MCF 10A (cell line): ENCODE data around the gene CCDC127. TPM values are rescaled to one million over a fixed set of nuclear protein-coding genes. Genes with fewer than 3 reads are reported as not detected.

Experiments
- BruUV-seq: library from RNA; stranded (reverse); fragments of 400-500 nt; replicated peaks from 2 replicates; lab custom pipeline; 2021; lab: Mats Ljungman, UMichigan
- CTCF ChIA-PET: fragments of 300-600 bp; sonication (Branson Sonifier 250); formaldehyde crosslinking; extraction: SDS; loops from one replicate; lab custom pipeline; 2021; ENCODE audit warnings: antibody characterized with exemption, inconsistent platforms; lab: Yijun Ruan, JAX
- POLR2A ChIA-PET: fragments of 300-600, 350-650 bp; sonication (Branson Sonifier 250); formaldehyde crosslinking; extraction: SDS; loops from one replicate; lab custom pipeline; 2020; ENCODE audit warnings: antibody characterized with exemption, inconsistent platforms; lab: Yijun Ruan, JAX
- DNase-seq: peaks from one replicate; pipeline ENCODE4 v3.0.0-alpha.2; 2018; ENCODE audit not compliant: unreplicated experiment
- H3K27ac Mint-ChIP-seq: one replicate; pipeline ENCODE4 v1.8.0; 2022; ENCODE audit warnings: mild to moderate bottlenecking, low read depth, mixed read lengths; ENCODE audit not compliant: unreplicated experiment
- H3K27me3 Mint-ChIP-seq: one replicate; pipeline ENCODE4 v1.8.0; 2022; ENCODE audit warnings: mixed read lengths; ENCODE audit not compliant: insufficient read depth, unreplicated experiment
- H3K36me3 Mint-ChIP-seq: one replicate; pipeline ENCODE4 v1.8.0; 2022; ENCODE audit warnings: mild to moderate bottlenecking, moderate library complexity, mixed read lengths; ENCODE audit not compliant: insufficient read depth, unreplicated experiment
- H3K4me1 Mint-ChIP-seq: one replicate; pipeline ENCODE4 v1.8.0; 2022; ENCODE audit warnings: mixed read lengths; ENCODE audit not compliant: insufficient read depth, unreplicated experiment
- H3K4me3 Mint-ChIP-seq: one replicate; pipeline ENCODE4 v1.8.0; 2022; ENCODE audit warnings: mild to moderate bottlenecking, moderate library complexity, mixed read lengths; ENCODE audit not compliant: unreplicated experiment
- H3K9me3 Mint-ChIP-seq: one replicate; pipeline ENCODE4 v1.8.0; 2022; ENCODE audit warnings: mixed read lengths; ENCODE audit not compliant: unreplicated experiment
- intact Hi-C: fragments of 100-400 bp; cut with micrococcal nuclease; formaldehyde crosslinking; loops from 2 replicates; pipeline ENCODE4 v1.14.1; 2022
- total RNA-seq: library from RNA; stranded (reverse); gene quantifications from 2 replicates; pipeline ENCODE4 v1.2.3, GENCODE V29; 2022
- TF ChIP-seq, protein P1 (sequence below): fragments of 200-600 bp; IDR thresholded peaks from one replicate; pipeline ENCODE4 v1.8.0; 2022; ENCODE audit warnings: antibody characterized with exemption, mild to moderate bottlenecking; ENCODE audit not compliant: unreplicated experiment

The CCDC127 gene
- total RNA-seq, 1 experiment from 2014 or later, result 4.5 TPM

DNA sequence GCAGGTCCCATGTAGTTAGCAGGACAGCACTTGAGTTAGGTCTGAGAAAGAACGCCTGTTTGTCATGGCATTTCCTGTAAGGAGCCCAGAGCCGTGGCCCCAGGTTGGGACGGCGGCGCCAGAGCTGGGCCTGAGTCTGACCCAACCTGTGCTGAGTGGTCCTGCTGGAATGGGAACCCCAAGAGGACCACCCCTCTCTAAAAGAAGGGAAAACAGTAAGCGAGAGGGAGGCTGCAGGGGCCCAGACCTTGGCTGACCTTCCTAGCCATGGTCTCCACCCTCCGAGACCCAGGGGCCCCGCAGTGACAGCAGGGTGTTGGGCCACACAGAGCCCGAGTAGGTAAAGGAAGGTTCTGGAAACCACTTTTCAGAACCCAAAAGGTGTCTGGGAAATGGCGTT, 28.5 kb downstream of the CCDC127 start:
- ChIA-PET CTCF (interaction anchor here (0.6 to 1.8 kb wide), 5 partner anchors 11 to 244 kb away, joined by 3 to 7 read pairs (median 4); no protein-coding TSS in a partner anchor), POLR2A (no interaction called here)
- Mint-ChIP-seq H3K9me3 (no peaks in the 10 kb centered on the region), H3K27ac (no peak overlapping the region), H3K4me1 (no peaks in the 10 kb centered on the region), H3K4me3 (no peak overlapping the region), H3K36me3 (no peaks in the 10 kb centered on the region), H3K27me3 (peaks cover 12% of the 10 kb centered on the region)
- intact Hi-C loops, result loop anchor here (2.0 kb wide), 1 partner anchor 29 kb away; the partner anchor contains the start of genes CCDC127 and SDHA
- no peak for DNase-seq
- BruUV-seq, result no TSS peak
- TF ChIP-seq, protein P1, sequence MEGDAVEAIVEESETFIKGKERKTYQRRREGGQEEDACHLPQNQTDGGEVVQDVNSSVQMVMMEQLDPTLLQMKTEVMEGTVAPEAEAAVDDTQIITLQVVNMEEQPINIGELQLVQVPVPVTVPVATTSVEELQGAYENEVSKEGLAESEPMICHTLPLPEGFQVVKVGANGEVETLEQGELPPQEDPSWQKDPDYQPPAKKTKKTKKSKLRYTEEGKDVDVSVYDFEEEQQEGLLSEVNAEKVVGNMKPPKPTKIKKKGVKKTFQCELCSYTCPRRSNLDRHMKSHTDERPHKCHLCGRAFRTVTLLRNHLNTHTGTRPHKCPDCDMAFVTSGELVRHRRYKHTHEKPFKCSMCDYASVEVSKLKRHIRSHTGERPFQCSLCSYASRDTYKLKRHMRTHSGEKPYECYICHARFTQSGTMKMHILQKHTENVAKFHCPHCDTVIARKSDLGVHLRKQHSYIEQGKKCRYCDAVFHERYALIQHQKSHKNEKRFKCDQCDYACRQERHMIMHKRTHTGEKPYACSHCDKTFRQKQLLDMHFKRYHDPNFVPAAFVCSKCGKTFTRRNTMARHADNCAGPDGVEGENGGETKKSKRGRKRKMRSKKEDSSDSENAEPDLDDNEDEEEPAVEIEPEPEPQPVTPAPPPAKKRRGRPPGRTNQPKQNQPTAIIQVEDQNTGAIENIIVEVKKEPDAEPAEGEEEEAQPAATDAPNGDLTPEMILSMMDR, result no peak

DNA sequence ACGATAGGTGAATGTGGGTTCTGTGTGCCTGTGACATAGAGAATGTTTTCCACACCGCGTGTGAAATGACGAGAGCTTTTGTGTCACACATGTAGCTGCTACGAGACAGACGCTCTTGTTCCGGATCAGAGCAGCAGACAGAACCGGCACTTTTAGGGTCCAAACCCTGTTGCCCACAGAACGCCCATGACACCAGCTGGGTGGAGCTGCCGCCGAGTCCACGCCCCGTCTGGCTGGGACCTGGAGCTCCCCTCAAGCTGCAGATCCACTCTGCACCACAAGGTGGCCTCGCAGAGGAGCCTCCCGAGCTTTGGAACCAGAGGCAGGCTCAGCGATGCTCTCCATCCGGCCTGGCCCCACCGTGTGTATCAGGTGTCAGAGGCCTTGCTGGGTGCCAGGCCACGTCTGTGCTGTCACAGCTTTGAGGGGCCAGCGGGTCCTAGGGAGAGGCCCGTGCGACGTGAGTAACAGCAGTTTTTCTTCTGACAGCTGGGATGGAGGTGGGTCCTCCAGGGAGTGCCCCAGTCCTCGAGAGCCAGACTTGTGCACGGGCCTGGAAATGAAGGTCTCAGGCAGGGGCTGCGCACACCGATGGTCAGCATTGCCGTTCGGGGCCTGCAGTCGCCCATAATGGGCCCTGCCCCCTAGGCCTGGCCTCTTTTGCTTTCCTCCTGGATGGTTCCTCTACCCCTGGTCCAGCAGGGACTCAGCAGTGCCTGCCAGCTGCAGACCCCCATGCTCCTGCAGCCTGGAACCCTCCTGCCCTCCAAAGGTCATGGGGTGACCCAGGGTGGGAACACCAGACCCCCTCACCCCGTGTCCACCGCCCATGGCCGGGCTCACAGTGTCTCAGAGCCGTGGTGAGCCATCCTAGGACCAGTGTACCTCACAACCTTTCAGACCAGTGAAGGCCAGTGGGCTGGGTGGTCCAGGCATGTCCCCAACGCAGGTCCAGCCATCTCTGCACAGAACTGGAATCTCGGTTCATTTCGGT, 29.2 kb downstream of the CCDC127 start:
- Mint-ChIP-seq H3K27ac (no peak overlapping the region), H3K4me1 (no peaks in the 10 kb centered on the region), H3K27me3 (peaks cover 12% of the 10 kb centered on the region), H3K9me3 (no peaks in the 10 kb centered on the region), H3K4me3 (peak overlapping the region; percentile 11), H3K36me3 (no peaks in the 10 kb centered on the region)
- ChIA-PET CTCF (interaction anchor here (0.5 to 1.8 kb wide), 25 partner anchors 10 to 1166 kb away, joined by 3 to 7 read pairs (median 4); no protein-coding TSS in a partner anchor), POLR2A (interaction anchor here (0.7 to 1.8 kb wide), 3 partner anchors 20 to 128 kb away, joined by 3 to 10 read pairs (median 4); partner anchors contain the start of genes CCDC127 and SDHA)
- DNase-seq, result peak; percentile 87
- intact Hi-C loops, result loop anchor here (1.0 to 2.0 kb wide), 2 partner anchors 30 to 120 kb away; partner anchors contain the start of genes CCDC127 and SDHA
- no TSS peak for BruUV-seq
- TF ChIP-seq, protein P1, result peak; percentile 92

DNA sequence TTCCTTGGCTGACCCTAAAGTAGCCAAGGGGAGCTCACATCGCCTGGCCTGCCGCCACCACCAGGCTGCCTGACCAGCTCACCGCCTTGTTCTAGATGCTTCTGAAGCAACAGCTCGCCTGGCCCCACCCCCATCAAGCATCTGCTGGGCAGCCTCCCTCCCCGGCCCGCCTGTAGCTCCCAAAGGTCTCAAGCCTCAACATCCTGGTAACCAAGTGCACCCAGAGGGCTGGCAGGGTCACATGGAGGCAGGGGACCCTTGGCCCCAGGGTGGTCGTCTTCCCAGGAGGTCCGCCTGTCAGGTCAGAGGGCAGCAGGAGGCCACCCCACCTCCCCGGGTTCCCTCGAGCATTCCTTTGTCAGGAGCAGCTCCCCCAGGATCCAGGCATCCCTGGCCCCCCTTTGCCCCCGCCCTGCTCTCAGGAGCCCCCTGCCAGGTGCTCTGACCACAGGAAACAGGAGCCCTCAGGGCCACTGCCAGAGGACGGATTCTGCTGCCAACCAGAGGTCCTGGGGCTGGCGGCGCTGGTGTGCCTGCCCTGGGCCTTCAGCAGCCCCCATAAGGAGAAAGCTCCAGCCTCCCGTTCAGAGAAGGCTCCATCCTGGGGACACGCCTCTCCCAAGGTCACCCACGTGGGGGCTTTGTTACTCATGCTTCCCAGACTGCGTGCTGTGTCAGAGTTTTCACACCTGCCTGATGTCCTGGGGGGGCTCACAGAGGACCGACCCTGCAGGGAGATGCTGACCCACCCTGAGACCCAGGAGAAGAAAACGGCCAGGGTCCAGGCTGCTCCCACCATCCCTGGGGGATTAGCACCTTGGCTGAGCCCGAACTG, 30.1 kb downstream of the CCDC127 start:
- ChIA-PET POLR2A (interaction anchor here (0.9 to 1.8 kb wide), 2 partner anchors 30 to 129 kb away, joined by 4 to 10 read pairs; partner anchors contain the start of genes CCDC127 and SDHA), CTCF (interaction anchor here (0.5 to 1.8 kb wide), 25 partner anchors 9 to 1167 kb away, joined by 3 to 7 read pairs (median 4); no protein-coding TSS in a partner anchor)
- TF ChIP-seq, protein P1, result no peak
- intact Hi-C loops, result loop anchor here (1.0 to 2.0 kb wide), 2 partner anchors 31 to 120 kb away; partner anchors contain the start of genes CCDC127 and SDHA
- no peaks in the 10 kb centered on the region for H3K9me3 Mint-ChIP-seq
- H3K27ac Mint-ChIP-seq, result no peak overlapping the region
- no TSS peak for BruUV-seq
- no peak for DNase-seq
- no peaks in the 10 kb centered on the region for H3K36me3 Mint-ChIP-seq
- H3K27me3 Mint-ChIP-seq, result peaks cover 12% of the 10 kb centered on the region
- H3K4me1 Mint-ChIP-seq, result no peaks in the 10 kb centered on the region
- no peak overlapping the region for H3K4me3 Mint-ChIP-seq
